Measurements from ENCODE around the gene NAALADL1. TPM values are rescaled to one million over a fixed set of nuclear protein-coding genes. Genes with fewer than 3 reads are reported as not detected.

NAALADL1 gene
- total and polyA plus RNA-seq, 2 experiments from 2014 or later = 11.1 to 13.7 TPM

DNA sequence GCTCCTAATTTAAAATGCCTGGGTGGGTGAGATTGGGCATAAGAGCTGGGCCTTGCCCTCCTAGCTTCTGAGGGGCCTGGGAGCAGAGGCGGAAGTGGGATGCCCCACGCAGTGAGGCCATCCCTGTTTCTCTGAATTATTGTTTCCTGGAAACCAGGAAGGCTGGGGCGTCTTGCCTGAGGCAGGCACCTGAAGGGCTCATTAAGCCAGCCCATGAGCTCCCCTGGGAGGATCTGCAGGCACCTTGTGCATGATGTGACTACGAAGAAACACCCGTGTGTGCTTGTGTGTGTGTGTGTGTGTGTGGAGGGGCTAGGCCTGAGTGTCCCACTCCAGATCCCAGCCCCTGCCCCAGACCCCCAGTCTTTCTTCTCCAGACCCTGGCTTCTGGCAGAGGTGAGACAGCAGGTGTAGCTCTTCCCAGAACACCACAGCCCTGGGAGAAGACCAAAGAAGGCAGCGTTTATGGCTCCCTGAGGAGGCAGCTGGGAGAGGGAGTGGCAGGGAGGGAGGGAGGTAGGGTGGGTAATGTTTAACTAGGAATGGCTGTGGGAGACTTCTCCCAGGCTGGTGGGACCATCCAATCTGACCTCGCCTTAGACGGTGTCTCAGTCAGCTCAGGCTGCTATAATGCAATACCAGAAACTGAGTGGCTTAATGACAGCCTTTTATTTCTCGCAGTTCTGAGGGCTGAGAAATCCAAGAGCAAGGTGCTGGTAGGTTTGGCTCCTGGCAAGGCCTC lies 59.5 kb downstream of the NAALADL1 start:
- Mint-ChIP-seq H3K4me3 (no peak overlapping the region), H3K36me3 (ENCODE audit: low read depth) (no peaks in the 10 kb centered on the region), H3K27ac (no peak overlapping the region), H3K27me3 (ENCODE audit: insufficient read depth, low read depth, poor library complexity) (peaks cover 12% of the 10 kb centered on the region), H3K4me1 (peaks cover 14% of the 10 kb centered on the region), H3K9me3 (no peaks in the 10 kb centered on the region)
- Histone ChIP-seq H3F3A (replicated peaks; ENCODE audit: low read depth) (no peaks in the 10 kb centered on the region), H3K27ac (ENCODE audit: low read depth) (no peak overlapping the region), H2AFZ (no peak overlapping the region), H3K4me2 (no peak overlapping the region), H3K27me3 (ENCODE audit: insufficient read depth) (no peaks in the 10 kb centered on the region), H3K9me2 (ENCODE audit: insufficient read depth) (no peaks in the 10 kb centered on the region), H3K4me1 (ENCODE audit: insufficient read depth) (peaks cover 11% of the 10 kb centered on the region), H4K20me1 (replicated peaks; ENCODE audit: insufficient read depth) (no peaks in the 10 kb centered on the region), H3K79me2 (replicated peaks; ENCODE audit: insufficient read depth) (no peaks in the 10 kb centered on the region), H3K36me3 (ENCODE audit: insufficient read depth) (no peaks in the 10 kb centered on the region), H3K4me3 (no peak overlapping the region)
- DNase-seq (ENCODE audit: low spot score) (no peak), ATAC-seq (no peak)
- TF ChIP-seq POLR2AphosphoS5 (IDR thresholded peaks at IDR 0.05; ENCODE audit: low read depth) = no peak
- no peak for TF ChIP-seq ZNF331 (CRISPR knock-in tag; IDR thresholded peaks at IDR 0.05; ENCODE audit: low read depth)
- no peak for TF ChIP-seq NANOG (IDR thresholded peaks at IDR 0.05; ENCODE audit: borderline replicate concordance)
- TF ChIP-seq, protein P1, sequence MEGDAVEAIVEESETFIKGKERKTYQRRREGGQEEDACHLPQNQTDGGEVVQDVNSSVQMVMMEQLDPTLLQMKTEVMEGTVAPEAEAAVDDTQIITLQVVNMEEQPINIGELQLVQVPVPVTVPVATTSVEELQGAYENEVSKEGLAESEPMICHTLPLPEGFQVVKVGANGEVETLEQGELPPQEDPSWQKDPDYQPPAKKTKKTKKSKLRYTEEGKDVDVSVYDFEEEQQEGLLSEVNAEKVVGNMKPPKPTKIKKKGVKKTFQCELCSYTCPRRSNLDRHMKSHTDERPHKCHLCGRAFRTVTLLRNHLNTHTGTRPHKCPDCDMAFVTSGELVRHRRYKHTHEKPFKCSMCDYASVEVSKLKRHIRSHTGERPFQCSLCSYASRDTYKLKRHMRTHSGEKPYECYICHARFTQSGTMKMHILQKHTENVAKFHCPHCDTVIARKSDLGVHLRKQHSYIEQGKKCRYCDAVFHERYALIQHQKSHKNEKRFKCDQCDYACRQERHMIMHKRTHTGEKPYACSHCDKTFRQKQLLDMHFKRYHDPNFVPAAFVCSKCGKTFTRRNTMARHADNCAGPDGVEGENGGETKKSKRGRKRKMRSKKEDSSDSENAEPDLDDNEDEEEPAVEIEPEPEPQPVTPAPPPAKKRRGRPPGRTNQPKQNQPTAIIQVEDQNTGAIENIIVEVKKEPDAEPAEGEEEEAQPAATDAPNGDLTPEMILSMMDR (conservative IDR thresholded peaks at IDR 0.05; ENCODE audit: low read depth in 2 of 2) = no peak
- no peak for TF ChIP-seq CREB1 (CRISPR knock-in tag; IDR thresholded peaks at IDR 0.05; ENCODE audit: low read depth)
- TF ChIP-seq, protein P2, sequence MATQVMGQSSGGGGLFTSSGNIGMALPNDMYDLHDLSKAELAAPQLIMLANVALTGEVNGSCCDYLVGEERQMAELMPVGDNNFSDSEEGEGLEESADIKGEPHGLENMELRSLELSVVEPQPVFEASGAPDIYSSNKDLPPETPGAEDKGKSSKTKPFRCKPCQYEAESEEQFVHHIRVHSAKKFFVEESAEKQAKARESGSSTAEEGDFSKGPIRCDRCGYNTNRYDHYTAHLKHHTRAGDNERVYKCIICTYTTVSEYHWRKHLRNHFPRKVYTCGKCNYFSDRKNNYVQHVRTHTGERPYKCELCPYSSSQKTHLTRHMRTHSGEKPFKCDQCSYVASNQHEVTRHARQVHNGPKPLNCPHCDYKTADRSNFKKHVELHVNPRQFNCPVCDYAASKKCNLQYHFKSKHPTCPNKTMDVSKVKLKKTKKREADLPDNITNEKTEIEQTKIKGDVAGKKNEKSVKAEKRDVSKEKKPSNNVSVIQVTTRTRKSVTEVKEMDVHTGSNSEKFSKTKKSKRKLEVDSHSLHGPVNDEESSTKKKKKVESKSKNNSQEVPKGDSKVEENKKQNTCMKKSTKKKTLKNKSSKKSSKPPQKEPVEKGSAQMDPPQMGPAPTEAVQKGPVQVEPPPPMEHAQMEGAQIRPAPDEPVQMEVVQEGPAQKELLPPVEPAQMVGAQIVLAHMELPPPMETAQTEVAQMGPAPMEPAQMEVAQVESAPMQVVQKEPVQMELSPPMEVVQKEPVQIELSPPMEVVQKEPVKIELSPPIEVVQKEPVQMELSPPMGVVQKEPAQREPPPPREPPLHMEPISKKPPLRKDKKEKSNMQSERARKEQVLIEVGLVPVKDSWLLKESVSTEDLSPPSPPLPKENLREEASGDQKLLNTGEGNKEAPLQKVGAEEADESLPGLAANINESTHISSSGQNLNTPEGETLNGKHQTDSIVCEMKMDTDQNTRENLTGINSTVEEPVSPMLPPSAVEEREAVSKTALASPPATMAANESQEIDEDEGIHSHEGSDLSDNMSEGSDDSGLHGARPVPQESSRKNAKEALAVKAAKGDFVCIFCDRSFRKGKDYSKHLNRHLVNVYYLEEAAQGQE (IDR thresholded peaks at IDR 0.05; ENCODE audit: unreplicated experiment) = no peak
- TF ChIP-seq EZH2 (IDR thresholded peaks at IDR 0.05; ENCODE audit: low read depth, unreplicated experiment) = no peak
- TF ChIP-seq, protein P3, sequence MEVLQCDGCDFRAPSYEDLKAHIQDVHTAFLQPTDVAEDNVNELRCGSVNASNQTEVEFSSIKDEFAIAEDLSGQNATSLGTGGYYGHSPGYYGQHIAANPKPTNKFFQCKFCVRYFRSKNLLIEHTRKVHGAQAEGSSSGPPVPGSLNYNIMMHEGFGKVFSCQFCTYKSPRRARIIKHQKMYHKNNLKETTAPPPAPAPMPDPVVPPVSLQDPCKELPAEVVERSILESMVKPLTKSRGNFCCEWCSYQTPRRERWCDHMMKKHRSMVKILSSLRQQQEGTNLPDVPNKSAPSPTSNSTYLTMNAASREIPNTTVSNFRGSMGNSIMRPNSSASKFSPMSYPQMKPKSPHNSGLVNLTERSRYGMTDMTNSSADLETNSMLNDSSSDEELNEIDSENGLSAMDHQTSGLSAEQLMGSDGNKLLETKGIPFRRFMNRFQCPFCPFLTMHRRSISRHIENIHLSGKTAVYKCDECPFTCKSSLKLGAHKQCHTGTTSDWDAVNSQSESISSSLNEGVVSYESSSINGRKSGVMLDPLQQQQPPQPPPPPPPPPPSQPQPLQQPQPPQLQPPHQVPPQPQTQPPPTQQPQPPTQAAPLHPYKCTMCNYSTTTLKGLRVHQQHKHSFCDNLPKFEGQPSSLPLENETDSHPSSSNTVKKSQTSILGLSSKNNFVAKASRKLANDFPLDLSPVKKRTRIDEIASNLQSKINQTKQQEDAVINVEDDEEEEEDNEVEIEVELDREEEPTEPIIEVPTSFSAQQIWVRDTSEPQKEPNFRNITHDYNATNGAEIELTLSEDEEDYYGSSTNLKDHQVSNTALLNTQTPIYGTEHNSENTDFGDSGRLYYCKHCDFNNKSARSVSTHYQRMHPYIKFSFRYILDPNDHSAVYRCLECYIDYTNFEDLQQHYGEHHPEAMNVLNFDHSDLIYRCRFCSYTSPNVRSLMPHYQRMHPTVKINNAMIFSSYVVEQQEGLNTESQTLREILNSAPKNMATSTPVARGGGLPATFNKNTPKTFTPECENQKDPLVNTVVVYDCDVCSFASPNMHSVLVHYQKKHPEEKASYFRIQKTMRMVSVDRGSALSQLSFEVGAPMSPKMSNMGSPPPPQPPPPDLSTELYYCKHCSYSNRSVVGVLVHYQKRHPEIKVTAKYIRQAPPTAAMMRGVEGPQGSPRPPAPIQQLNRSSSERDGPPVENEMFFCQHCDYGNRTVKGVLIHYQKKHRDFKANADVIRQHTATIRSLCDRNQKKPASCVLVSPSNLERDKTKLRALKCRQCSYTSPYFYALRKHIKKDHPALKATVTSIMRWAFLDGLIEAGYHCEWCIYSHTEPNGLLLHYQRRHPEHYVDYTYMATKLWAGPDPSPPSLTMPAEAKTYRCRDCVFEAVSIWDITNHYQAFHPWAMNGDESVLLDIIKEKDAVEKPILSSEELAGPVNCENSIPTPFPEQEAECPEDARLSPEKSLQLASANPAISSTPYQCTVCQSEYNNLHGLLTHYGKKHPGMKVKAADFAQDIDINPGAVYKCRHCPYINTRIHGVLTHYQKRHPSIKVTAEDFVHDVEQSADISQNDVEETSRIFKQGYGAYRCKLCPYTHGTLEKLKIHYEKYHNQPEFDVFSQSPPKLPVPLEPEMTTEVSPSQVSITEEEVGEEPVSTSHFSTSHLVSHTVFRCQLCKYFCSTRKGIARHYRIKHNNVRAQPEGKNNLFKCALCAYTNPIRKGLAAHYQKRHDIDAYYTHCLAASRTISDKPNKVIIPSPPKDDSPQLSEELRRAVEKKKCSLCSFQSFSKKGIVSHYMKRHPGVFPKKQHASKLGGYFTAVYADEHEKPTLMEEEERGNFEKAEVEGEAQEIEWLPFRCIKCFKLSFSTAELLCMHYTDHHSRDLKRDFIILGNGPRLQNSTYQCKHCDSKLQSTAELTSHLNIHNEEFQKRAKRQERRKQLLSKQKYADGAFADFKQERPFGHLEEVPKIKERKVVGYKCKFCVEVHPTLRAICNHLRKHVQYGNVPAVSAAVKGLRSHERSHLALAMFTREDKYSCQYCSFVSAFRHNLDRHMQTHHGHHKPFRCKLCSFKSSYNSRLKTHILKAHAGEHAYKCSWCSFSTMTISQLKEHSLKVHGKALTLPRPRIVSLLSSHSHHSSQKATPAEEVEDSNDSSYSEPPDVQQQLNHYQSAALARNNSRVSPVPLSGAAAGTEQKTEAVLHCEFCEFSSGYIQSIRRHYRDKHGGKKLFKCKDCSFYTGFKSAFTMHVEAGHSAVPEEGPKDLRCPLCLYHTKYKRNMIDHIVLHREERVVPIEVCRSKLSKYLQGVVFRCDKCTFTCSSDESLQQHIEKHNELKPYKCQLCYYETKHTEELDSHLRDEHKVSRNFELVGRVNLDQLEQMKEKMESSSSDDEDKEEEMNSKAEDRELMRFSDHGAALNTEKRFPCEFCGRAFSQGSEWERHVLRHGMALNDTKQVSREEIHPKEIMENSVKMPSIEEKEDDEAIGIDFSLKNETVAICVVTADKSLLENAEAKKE (CRISPR knock-in tag; IDR thresholded peaks at IDR 0.05) = no peak
- no peak for TF ChIP-seq EZH2phosphoT487 (IDR thresholded peaks at IDR 0.05; ENCODE audit: unreplicated experiment)
- no peak for TF ChIP-seq JUNB (IDR thresholded peaks at IDR 0.05; ENCODE audit: unreplicated experiment)
- TF ChIP-seq ZNF114 (CRISPR knock-in tag; IDR thresholded peaks at IDR 0.05) = no peak
- TF ChIP-seq, protein P4, sequence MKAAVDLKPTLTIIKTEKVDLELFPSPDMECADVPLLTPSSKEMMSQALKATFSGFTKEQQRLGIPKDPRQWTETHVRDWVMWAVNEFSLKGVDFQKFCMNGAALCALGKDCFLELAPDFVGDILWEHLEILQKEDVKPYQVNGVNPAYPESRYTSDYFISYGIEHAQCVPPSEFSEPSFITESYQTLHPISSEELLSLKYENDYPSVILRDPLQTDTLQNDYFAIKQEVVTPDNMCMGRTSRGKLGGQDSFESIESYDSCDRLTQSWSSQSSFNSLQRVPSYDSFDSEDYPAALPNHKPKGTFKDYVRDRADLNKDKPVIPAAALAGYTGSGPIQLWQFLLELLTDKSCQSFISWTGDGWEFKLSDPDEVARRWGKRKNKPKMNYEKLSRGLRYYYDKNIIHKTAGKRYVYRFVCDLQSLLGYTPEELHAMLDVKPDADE (IDR thresholded peaks at IDR 0.05) = no peak
- no peak for TF ChIP-seq STAT1 (IDR thresholded peaks at IDR 0.05; ENCODE audit: unreplicated experiment)
